ENCODE data around the gene CDH4. TPM values are rescaled to one million over a fixed set of nuclear protein-coding genes. Genes with fewer than 3 reads are reported as not detected.
A peak's percentile ranks its signal among the peaks of the same experiment; 100 is the strongest.
"Not testable (repeated sequence)": the region's sequence is repeated elsewhere in the genome, so short reads cannot be mapped to it uniquely, and the experiment has no call there.

Gene CDH4
- total RNA-seq, 1 donor from 2014 or later, result 0.05 TPM

DNA sequence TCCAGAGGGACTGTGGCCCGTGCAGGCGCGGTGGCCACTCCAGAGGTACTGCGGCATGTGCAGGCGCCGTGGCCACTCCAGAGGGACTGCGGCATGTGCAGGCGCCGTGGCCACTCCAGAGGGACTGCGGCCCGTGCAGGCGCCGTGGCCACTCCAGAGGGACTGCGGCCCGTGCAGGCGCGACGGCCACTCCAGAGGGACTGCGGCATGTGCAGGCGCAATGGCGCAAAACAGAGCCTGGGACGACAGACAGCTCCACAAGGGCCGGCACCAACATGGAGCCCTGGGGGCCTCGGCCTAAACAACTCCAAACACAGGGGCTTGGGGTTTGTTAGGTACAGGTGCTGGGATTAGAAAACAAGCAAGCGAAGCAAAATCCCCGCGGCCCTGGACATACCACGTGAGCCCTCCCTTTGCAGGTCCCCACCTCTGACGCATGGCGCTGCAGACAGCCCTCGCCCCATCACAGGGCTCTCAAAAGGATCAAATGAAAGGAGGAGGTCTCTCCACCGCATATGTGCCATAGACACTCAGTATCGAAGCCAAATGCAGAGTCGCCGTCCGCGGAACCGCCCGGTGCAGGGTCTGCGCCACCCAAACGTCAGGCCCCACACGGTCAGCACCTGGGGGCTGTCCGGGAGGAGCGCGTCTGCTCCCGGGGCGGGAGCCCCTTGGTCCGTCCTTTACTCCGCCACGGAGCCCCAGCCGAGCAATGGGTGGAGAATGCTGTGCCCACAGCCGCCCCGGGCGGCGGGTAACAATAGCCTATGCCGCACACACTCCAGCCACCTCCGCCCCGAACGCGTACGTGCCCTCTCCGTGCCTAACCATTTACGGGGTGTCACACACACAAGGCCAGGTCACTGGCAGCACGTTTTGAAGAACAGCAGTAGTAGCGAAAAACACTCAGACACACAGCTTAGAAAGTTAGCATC lies 727.9 kb downstream of the CDH4 start:
- DNase-seq (peak; percentile 21), ATAC-seq (ENCODE audit: poor library complexity) (no peak)
- intact Hi-C loops (cut with DNase I), result no loop called here

DNA sequence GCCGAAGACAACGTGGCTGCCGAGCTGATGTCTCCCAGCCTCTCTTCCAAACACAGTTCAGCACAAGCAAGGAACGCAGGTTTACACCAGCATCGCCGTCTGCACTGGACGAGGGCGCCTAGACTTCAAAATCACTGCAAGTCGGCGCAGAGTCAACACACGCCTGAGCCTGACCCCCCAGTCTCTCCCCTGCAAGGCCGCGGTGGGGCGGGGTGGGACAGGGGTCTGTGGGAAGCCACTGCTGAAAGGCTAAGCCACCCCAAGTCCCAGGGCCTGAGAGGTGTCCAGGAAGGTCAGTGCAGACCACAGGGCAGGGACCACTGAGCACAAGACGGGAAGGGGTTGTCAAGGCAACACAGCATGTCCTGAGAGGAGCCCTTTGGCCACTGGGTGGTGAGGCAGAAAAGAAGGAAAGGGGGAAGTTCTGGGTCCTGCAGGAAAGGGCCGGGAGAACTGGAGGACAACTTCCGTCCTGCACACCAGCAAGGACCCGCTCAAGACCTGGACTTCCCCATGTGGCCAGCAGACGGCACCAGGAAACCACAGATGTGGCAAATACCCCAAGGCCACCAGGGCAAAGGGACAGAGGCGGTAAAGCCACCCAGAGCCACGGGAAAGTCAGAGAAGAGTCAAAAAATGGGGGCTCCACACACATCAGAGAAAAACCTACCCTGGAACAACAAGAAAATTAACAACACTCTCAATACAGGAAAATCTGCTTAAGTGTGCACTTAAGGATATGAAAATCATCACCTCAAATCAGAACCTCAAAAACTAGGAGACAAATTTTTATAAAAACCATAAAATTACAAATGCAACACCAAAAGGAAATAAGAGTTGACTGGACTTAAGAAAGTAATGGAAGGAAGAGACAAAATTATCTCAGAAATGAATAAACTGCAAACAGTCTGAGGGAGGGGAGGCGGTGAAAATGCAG lies 728.9 kb downstream of the CDH4 start:
- peak; percentile 84 for ATAC-seq (ENCODE audit: poor library complexity)

DNA sequence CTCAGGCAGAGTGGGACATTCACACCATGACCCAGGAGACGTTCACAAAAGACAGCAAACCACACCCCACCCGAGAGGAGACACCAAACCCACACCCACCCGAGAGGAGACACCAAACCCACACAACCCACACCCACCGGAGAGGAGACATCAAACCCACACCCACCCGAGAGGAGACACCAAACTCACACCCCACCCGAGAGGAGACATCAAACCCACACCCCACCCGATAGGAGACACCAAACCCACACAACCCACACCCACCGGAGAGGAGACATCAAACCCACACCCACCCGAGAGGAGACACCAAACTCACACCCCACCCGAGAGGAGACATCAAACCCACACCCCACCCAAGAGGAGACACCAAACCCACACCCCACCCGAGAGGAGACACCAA lies 729.6 kb downstream of the CDH4 start:
- ATAC-seq (ENCODE audit: poor library complexity); intact Hi-C loops (cut with DNase I): not testable (repeated sequence)
- DNase-seq, result peak; percentile 2

More for the DNA sequence above, 728.9 kb downstream of the CDH4 start:
- peak; percentile 71 for DNase-seq
- intact Hi-C loops (cut with DNase I), result no loop called here

GRCh38 chr20:61982191-61982950 lies 730.3 kb downstream of the CDH4 start:
- no peak for ATAC-seq (ENCODE audit: poor library complexity)
- peak; percentile 36 for DNase-seq
- intact Hi-C loops (cut with DNase I), result no loop called here

GRCh38 chr20:61982951-61983315 lies 730.9 kb downstream of the CDH4 start:
- DNase-seq, result no peak
- intact Hi-C loops (cut with DNase I), result no loop called here
- no peak for ATAC-seq (ENCODE audit: poor library complexity)

- ATAC-seq (ENCODE audit: poor library complexity) (no peak), DNase-seq (peak; percentile 23)
- intact Hi-C loops (cut with DNase I), result no loop called here
These were observed 731.9 kb downstream of the CDH4 start for GRCh38 chr20:61983965-61984364.

GRCh38 chr20:61984431-61984830 lies 732.4 kb downstream of the CDH4 start:
- ATAC-seq (ENCODE audit: poor library complexity); intact Hi-C loops (cut with DNase I): not testable (repeated sequence)
- peak; percentile 41 for DNase-seq

- intact Hi-C loops (cut with DNase I), result no loop called here
- peak; percentile 35 for DNase-seq
- ATAC-seq (ENCODE audit: poor library complexity), result no peak
These were observed 733.0 kb downstream of the CDH4 start for GRCh38 chr20:61985096-61985495.

- DNase-seq (peak; percentile 43), ATAC-seq (ENCODE audit: poor library complexity) (peak; percentile 73)
- intact Hi-C loops (cut with DNase I), result no loop called here
These were observed 734.8 kb downstream of the CDH4 start for GRCh38 chr20:61986762-61987321.

DNA sequence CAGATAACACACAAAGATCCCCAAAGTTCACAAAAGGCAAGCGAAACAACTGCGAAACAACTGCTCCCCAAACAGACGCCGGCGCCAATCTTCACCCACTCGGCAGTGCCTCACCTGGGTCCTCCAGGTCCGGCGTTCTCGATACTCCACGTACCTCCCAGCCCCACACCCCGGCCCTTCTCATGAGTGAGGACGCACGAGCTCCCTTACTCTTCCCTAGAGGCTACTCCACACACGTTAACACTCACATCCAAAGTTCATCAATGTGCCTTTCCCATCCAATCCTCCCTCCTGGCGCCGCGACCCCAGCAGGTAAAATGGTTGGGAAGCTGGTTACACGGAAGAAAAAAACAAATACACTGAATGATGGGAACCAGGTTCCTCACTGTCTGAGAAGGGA lies 736.6 kb downstream of the CDH4 start:
- DNase-seq (peak; percentile 27), ATAC-seq (ENCODE audit: poor library complexity) (no peak)
- intact Hi-C loops (cut with DNase I), result no loop called here

GRCh38 chr20:61989741-61990140 lies 737.7 kb downstream of the CDH4 start:
- intact Hi-C loops (cut with DNase I), result no loop called here
- ATAC-seq (ENCODE audit: poor library complexity), result no peak
- DNase-seq, result peak; percentile 13

Small RNAs within 50 kb of the gene (microRNA-seq; reads per million reads assigned to microRNA genes)
- gene MIR1257, result not detected
